Measurements from ENCODE around the gene DLX2.

- TF ChIP-seq, protein P1, sequence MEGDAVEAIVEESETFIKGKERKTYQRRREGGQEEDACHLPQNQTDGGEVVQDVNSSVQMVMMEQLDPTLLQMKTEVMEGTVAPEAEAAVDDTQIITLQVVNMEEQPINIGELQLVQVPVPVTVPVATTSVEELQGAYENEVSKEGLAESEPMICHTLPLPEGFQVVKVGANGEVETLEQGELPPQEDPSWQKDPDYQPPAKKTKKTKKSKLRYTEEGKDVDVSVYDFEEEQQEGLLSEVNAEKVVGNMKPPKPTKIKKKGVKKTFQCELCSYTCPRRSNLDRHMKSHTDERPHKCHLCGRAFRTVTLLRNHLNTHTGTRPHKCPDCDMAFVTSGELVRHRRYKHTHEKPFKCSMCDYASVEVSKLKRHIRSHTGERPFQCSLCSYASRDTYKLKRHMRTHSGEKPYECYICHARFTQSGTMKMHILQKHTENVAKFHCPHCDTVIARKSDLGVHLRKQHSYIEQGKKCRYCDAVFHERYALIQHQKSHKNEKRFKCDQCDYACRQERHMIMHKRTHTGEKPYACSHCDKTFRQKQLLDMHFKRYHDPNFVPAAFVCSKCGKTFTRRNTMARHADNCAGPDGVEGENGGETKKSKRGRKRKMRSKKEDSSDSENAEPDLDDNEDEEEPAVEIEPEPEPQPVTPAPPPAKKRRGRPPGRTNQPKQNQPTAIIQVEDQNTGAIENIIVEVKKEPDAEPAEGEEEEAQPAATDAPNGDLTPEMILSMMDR (IDR thresholded peaks at IDR 0.05) = no peak
- TF ChIP-seq POLR2A (IDR thresholded peaks at IDR 0.05; ENCODE audit: low read depth) (no peak), EP300 (IDR thresholded peaks at IDR 0.05) (no peak), POLR2AphosphoS5 (IDR thresholded peaks at IDR 0.05) (no peak)
These were observed 2.9 kb upstream of the DLX2 start for GRCh38 chr2:172105471-172106107.
